Measurements from ENCODE around the gene GRWD1.
"Not testable (repeated sequence)": the region's sequence is repeated elsewhere in the genome, so short reads cannot be mapped to it uniquely, and the experiment has no call there.

GRWD1 gene

GRCh38 chr19:48487544-48487943 is 41.8 kb downstream of the GRWD1 start:
- no peak overlapping the region for H3K27ac ChIP-seq (ENCODE audit: low read depth, low read length)

GRCh38 chr19:48487948-48488347 is 42.2 kb downstream of the GRWD1 start:
- Histone ChIP-seq H3K27me3 (ENCODE audit: insufficient read depth, low read length) (no peaks in the 10 kb centered on the region), H4K8ac (ENCODE audit: low read depth, low read length) (no peak overlapping the region), H3K18ac (ENCODE audit: low read length) (no peak overlapping the region), H3K4me1 (ENCODE audit: control insufficient read depth in 1 of 2, insufficient read depth in 2 of 2, low read length in 2 of 2) (peaks cover 0 to 4% of the 10 kb centered on the region in 2 experiments), H3K4me3 (ENCODE audit: low read depth, low read length) (no peak overlapping the region), H2BK12ac (ENCODE audit: low read length) (no peak overlapping the region), H3K4ac (ENCODE audit: low read depth, low read length) (no peak overlapping the region), H3K23ac (ENCODE audit: low read length) (no peak overlapping the region), H3K14ac (ENCODE audit: low read length) (no peak overlapping the region), H2BK5ac (ENCODE audit: low read depth, low read length, poor library complexity) (no peak overlapping the region), H3K36me3 (ENCODE audit: control insufficient read depth in 1 of 2, insufficient read depth in 2 of 2, low read length in 2 of 2) (peaks cover 0 to 4% of the 10 kb centered on the region in 2 experiments), H3K79me2 (ENCODE audit: control insufficient read depth, insufficient read depth, low read length, poor library complexity) (no peaks in the 10 kb centered on the region), H4K91ac (ENCODE audit: low read depth, low read length) (no peak overlapping the region), H2AK5ac (ENCODE audit: low read length) (no peak overlapping the region), H3K9me3 (ENCODE audit: insufficient read depth, low read depth, low read length) (no peaks in the 10 kb centered on the region), H2BK120ac (ENCODE audit: insufficient read depth, low read length, poor library complexity) (no peak overlapping the region), H3K9ac (ENCODE audit: low read length) (no peak overlapping the region), H3K4me2 (ENCODE audit: low read length) (no peak overlapping the region), H4K12ac (ENCODE audit: low read depth, low read length) (no peak overlapping the region), H2AFZ (ENCODE audit: insufficient read depth, low read length, poor library complexity) (no peak overlapping the region), H3K79me1 (ENCODE audit: low read length) (no peaks in the 10 kb centered on the region), H3K27ac (ENCODE audit: low read depth, low read length) (no peak overlapping the region)
- DNase-seq, result peak in 1 of 2 donors; percentile 23
- no CpG with 5 or more reads among the region's 8 CpGs for WGBS (ENCODE audit: extremely low coverage, insufficient coverage, insufficient read length)

More at GRCh38 chr19:48487544-48487943, 41.8 kb downstream of the GRWD1 start:
- Histone ChIP-seq H3K36me3 (ENCODE audit: control insufficient read depth in 1 of 2, insufficient read depth in 2 of 2, low read length in 2 of 2) (peaks cover 0 to 4% of the 10 kb centered on the region in 2 experiments), H4K8ac (ENCODE audit: low read depth, low read length) (no peak overlapping the region), H3K4me1 (ENCODE audit: control insufficient read depth in 1 of 2, insufficient read depth in 2 of 2, low read length in 2 of 2) (peaks cover 0 to 4% of the 10 kb centered on the region in 2 experiments), H3K18ac (ENCODE audit: low read length) (no peak overlapping the region), H2AK5ac (ENCODE audit: low read length) (no peak overlapping the region), H3K14ac (ENCODE audit: low read length) (no peak overlapping the region), H3K27me3 (ENCODE audit: insufficient read depth, low read length) (no peaks in the 10 kb centered on the region), H3K4me3 (ENCODE audit: low read depth, low read length) (no peak overlapping the region), H3K9me3 (ENCODE audit: insufficient read depth, low read depth, low read length) (no peaks in the 10 kb centered on the region), H2BK120ac (ENCODE audit: insufficient read depth, low read length, poor library complexity) (no peak overlapping the region), H3K9ac (ENCODE audit: low read length) (no peak overlapping the region), H3K4ac (ENCODE audit: low read depth, low read length) (no peak overlapping the region), H2BK5ac (ENCODE audit: low read depth, low read length, poor library complexity) (no peak overlapping the region), H2AFZ (ENCODE audit: insufficient read depth, low read length, poor library complexity) (no peak overlapping the region), H4K12ac (ENCODE audit: low read depth, low read length) (no peak overlapping the region), H2BK12ac (ENCODE audit: low read length) (no peak overlapping the region), H3K23ac (ENCODE audit: low read length) (no peak overlapping the region), H4K91ac (ENCODE audit: low read depth, low read length) (no peak overlapping the region), H3K79me1 (ENCODE audit: low read length) (no peaks in the 10 kb centered on the region), H3K79me2 (ENCODE audit: control insufficient read depth, insufficient read depth, low read length, poor library complexity) (no peaks in the 10 kb centered on the region), H3K4me2 (ENCODE audit: low read length) (no peak overlapping the region)
- no CpG with 5 or more reads among the region's 6 CpGs for WGBS (ENCODE audit: extremely low coverage, insufficient coverage, insufficient read length)
- DNase-seq, result no peak

- not testable (repeated sequence) for H3K36me3 ChIP-seq (ENCODE audit: control insufficient read depth in 1 of 2, insufficient read depth in 2 of 2, low read length in 2 of 2); H2BK12ac ChIP-seq (ENCODE audit: low read length); H3K23ac ChIP-seq (ENCODE audit: low read length); H3K27ac ChIP-seq (ENCODE audit: low read depth, low read length); H2BK5ac ChIP-seq (ENCODE audit: low read depth, low read length, poor library complexity); H3K4ac ChIP-seq (ENCODE audit: low read depth, low read length); H3K4me2 ChIP-seq (ENCODE audit: low read length); H2BK120ac ChIP-seq (ENCODE audit: insufficient read depth, low read length, poor library complexity); H2AK5ac ChIP-seq (ENCODE audit: low read length); H3K9me3 ChIP-seq (ENCODE audit: insufficient read depth, low read depth, low read length); H3K14ac ChIP-seq (ENCODE audit: low read length); DNase-seq; H3K79me2 ChIP-seq (ENCODE audit: control insufficient read depth, insufficient read depth, low read length, poor library complexity); H3K18ac ChIP-seq (ENCODE audit: low read length); H3K4me3 ChIP-seq (ENCODE audit: low read depth, low read length); H4K8ac ChIP-seq (ENCODE audit: low read depth, low read length); H2AFZ ChIP-seq (ENCODE audit: insufficient read depth, low read length, poor library complexity); H4K12ac ChIP-seq (ENCODE audit: low read depth, low read length); H3K79me1 ChIP-seq (ENCODE audit: low read length); H3K27me3 ChIP-seq (ENCODE audit: insufficient read depth, low read length); H4K91ac ChIP-seq (ENCODE audit: low read depth, low read length); H3K9ac ChIP-seq (ENCODE audit: low read length); H3K4me1 ChIP-seq (ENCODE audit: control insufficient read depth in 1 of 2, insufficient read depth in 2 of 2, low read length in 2 of 2)
- WGBS (ENCODE audit: extremely low coverage, insufficient coverage, insufficient read length), result no CpG with 5 or more reads among the region's 7 CpGs
Measured at GRCh38 chr19:48488478-48488877, 42.7 kb downstream of the GRWD1 start.

- Histone ChIP-seq H3K23ac (ENCODE audit: low read length) (no peak overlapping the region), H3K14ac (ENCODE audit: low read length) (no peak overlapping the region), H3K4me3 (ENCODE audit: low read depth, low read length) (no peak overlapping the region), H3K79me1 (ENCODE audit: low read length) (peaks cover 4% of the 10 kb centered on the region), H2AFZ (ENCODE audit: insufficient read depth, low read length, poor library complexity) (no peak overlapping the region), H2AK5ac (ENCODE audit: low read length) (no peak overlapping the region), H3K79me2 (ENCODE audit: control insufficient read depth, insufficient read depth, low read length, poor library complexity) (peaks cover 2% of the 10 kb centered on the region), H3K36me3 (ENCODE audit: control insufficient read depth in 1 of 2, insufficient read depth in 2 of 2, low read length in 2 of 2) (no peaks in the 10 kb centered on the region), H3K4me1 (ENCODE audit: control insufficient read depth in 1 of 2, insufficient read depth in 2 of 2, low read length in 2 of 2) (peaks cover 7 to 9% of the 10 kb centered on the region in 2 experiments), H3K9ac (ENCODE audit: low read length) (no peak overlapping the region), H3K9me3 (ENCODE audit: insufficient read depth, low read depth, low read length) (no peaks in the 10 kb centered on the region), H2BK5ac (ENCODE audit: low read depth, low read length, poor library complexity) (no peak overlapping the region), H3K4ac (ENCODE audit: low read depth, low read length) (no peak overlapping the region), H2BK120ac (ENCODE audit: insufficient read depth, low read length, poor library complexity) (no peak overlapping the region), H4K91ac (ENCODE audit: low read depth, low read length) (no peak overlapping the region), H3K27ac (ENCODE audit: low read depth, low read length) (no peak overlapping the region), H3K27me3 (ENCODE audit: insufficient read depth, low read length) (no peaks in the 10 kb centered on the region), H3K4me2 (ENCODE audit: low read length) (no peak overlapping the region), H4K12ac (ENCODE audit: low read depth, low read length) (no peak overlapping the region), H3K18ac (ENCODE audit: low read length) (no peak overlapping the region), H4K8ac (ENCODE audit: low read depth, low read length) (no peak overlapping the region), H2BK12ac (ENCODE audit: low read length) (no peak overlapping the region)
- no CpG with 5 or more reads among the region's 19 CpGs for WGBS (ENCODE audit: extremely low coverage, insufficient coverage, insufficient read length)
- peak; percentile 67 to 86 for DNase-seq
Measured at GRCh38 chr19:48489608-48490216, 43.9 kb downstream of the GRWD1 start.
